Endothelial cell of umbilical vein (primary cell): ENCODE data around the gene DRD1. TPM values are rescaled to one million over a fixed set of nuclear protein-coding genes. Genes with fewer than 3 reads are reported as not detected.

ENCODE experiments used
- BruUV-seq: library from RNA; stranded (reverse); fragments of 400-500 nt; replicated peaks from 2 replicates; lab custom pipeline; 2021; lab: Mats Ljungman, UMichigan
- CTCF ChIA-PET: fragments of 300-600, 350-600 bp; sonication (Branson Sonifier 250); formaldehyde crosslinking; loops from one replicate; lab custom pipeline; 2021; ENCODE audit warnings: antibody characterized with exemption, inconsistent platforms; lab: Charles Lee
- POLR2A ChIA-PET: fragments of 300-600, 350-600 bp; sonication (Branson Sonifier 250); formaldehyde crosslinking; loops from one replicate; lab custom pipeline; 2021; ENCODE audit warnings: antibody characterized with exemption, inconsistent platforms; lab: Charles Lee
- DNase-seq: peaks from one replicate; pipeline ENCODE4 v3.0.0-alpha.2; 2011; ENCODE audit warnings: low read depth, low spot score
- FAIRE-seq: peaks from 2 replicates; lab custom pipeline; 2011; peaks lifted over from hg19 to GRCh38; lab: Jason Lieb, UNC
- H2AFZ ChIP-seq: 2 replicates; pipeline ENCODE4 v1.6.0; 2012; ENCODE audit warnings: low read depth, low read length, control low read depth, inconsistent platforms
- H3K27ac ChIP-seq: 2 replicates; pipeline ENCODE4 v1.5.1; 2011; ENCODE audit warnings: low read depth, mild to moderate bottlenecking, control low read depth, low read length, moderate library complexity; ENCODE audit not compliant: insufficient read depth
- H3K27me3 ChIP-seq, 2 experiments: 2 replicates each; pipeline versions ENCODE4 v1.6.0 to v1.6.1; 2011; ENCODE audit warnings: low read length in 2 of 2, mixed read lengths in 1 of 2; ENCODE audit not compliant: control insufficient read depth in 2 of 2, insufficient read depth in 2 of 2
- H3K36me3 ChIP-seq, 2 experiments: 2 replicates in 1 of 2; 3 replicates in 1 of 2; pipeline ENCODE4 v1.5.1; 2011; ENCODE audit warnings: low read length in 2 of 2, mild to moderate bottlenecking in 1 of 2, moderate library complexity in 1 of 2; ENCODE audit not compliant: control insufficient read depth in 2 of 2, insufficient read depth in 2 of 2; ENCODE audit errors: extremely low read depth in 1 of 2
- H3K4me1 ChIP-seq: 3 replicates; pipeline ENCODE4 v1.5.1; 2011; ENCODE audit warnings: mild to moderate bottlenecking, low read length; ENCODE audit not compliant: control insufficient read depth, insufficient read depth; ENCODE audit errors: extremely low read depth
- H3K4me2 ChIP-seq: 2 replicates; pipeline ENCODE4 v1.6.1; 2011; ENCODE audit warnings: low read length, control low read depth, mixed read lengths; ENCODE audit not compliant: insufficient read depth
- H3K4me3 ChIP-seq, 3 experiments: fragments of 200-600 bp in 1 of 3; sonication (generic), shearing (Covaris generic) in 1 of 3; replicated peaks in 1 of 3; 2 replicates each; pipeline ENCODE4 v1.5.1; 2011 to 2016; ENCODE audit warnings: control low read depth in 3 of 3, low read length in 3 of 3, mild to moderate bottlenecking in 2 of 3, inconsistent platforms in 1 of 3, low read depth in 1 of 3, moderate library complexity in 1 of 3; ENCODE audit not compliant: insufficient read depth in 1 of 3
- H3K79me2 ChIP-seq: 2 replicates; pipeline ENCODE4 v1.6.0; 2012; ENCODE audit warnings: low read length, inconsistent platforms; ENCODE audit not compliant: control insufficient read depth, insufficient read depth
- H3K9ac ChIP-seq: replicated peaks from 2 replicates; pipeline ENCODE3; 2011; ENCODE audit warnings: low read length, control low read depth; ENCODE audit not compliant: insufficient read depth; ENCODE audit errors: extremely low read depth
- H3K9me1 ChIP-seq: replicated peaks from 3 replicates; pipeline ENCODE4 v1.6.0; 2011; ENCODE audit warnings: mild to moderate bottlenecking, low read length; ENCODE audit not compliant: control insufficient read depth, insufficient read depth; ENCODE audit errors: extremely low read depth
- H3K9me3 ChIP-seq: replicated peaks from 2 replicates; pipeline ENCODE4 v1.5.1; 2012; ENCODE audit warnings: low read length, inconsistent platforms; ENCODE audit not compliant: control insufficient read depth, insufficient read depth
- H4K20me1 ChIP-seq: replicated peaks from 2 replicates; pipeline ENCODE3; 2011; ENCODE audit warnings: mild to moderate bottlenecking, low read length; ENCODE audit not compliant: control insufficient read depth, insufficient read depth; ENCODE audit errors: extremely low read depth
- EZH2 ChIP-seq: IDR thresholded peaks from 2 replicates; pipeline ENCODE4 v1.6.1; 2012; ENCODE audit warnings: borderline replicate concordance, low read depth, mild to moderate bottlenecking, moderate library complexity, low read length, inconsistent platforms; ENCODE audit not compliant: severe bottlenecking
- FOS ChIP-seq: IDR thresholded peaks from 2 replicates; pipeline ENCODE4 v1.6.1; 2011; ENCODE audit warnings: mild to moderate bottlenecking, low read length, moderate library complexity, borderline replicate concordance; ENCODE audit not compliant: insufficient read depth
- JUN ChIP-seq: IDR thresholded peaks from 2 replicates; pipeline ENCODE4 v1.6.1; 2011; ENCODE audit warnings: borderline replicate concordance, low read depth; ENCODE audit not compliant: insufficient read length, insufficient read depth
- MYC ChIP-seq: IDR thresholded peaks from one replicate; pipeline ENCODE4 v1.6.1; 2011; ENCODE audit warnings: mild to moderate bottlenecking, low read depth, low read length
- POLR2A ChIP-seq: IDR thresholded peaks from 2 replicates; pipeline ENCODE4 v1.6.1; 2012; ENCODE audit warnings: low read depth, mild to moderate bottlenecking, control low read depth, low read length
- dilution Hi-C: fragments of 300-500 bp; cut with MboI; formaldehyde crosslinking; loops from one replicate; pipeline ENCODE4 v1.15.0; 2019; ENCODE audit warnings: low sequenced_read_pairs; ENCODE audit not compliant: extremely low pct_ligation_motif_present
- intact Hi-C: fragments of 100-400 bp; cut with micrococcal nuclease; formaldehyde crosslinking; loops from one replicate; pipeline ENCODE4 v1.10.0; 2022
- polyA plus RNA-seq, 4 experiments: library from polyadenylated mRNA; depleted of rRNA in 3 of 4; stranded (reverse) in 3 of 4; unstranded in 1 of 4; fragments of >200 nt; gene quantifications; 2 replicates each; pipeline versions ENCODE4 v1.2.1 to v1.2.3, GENCODE V29; 2011 to 2012; ENCODE audit warnings: missing spikeins in 1 of 4
- total RNA-seq: library from RNA; stranded (reverse); gene quantifications from 2 replicates; pipeline ENCODE4 v1.2.3, GENCODE V29; 2021
- TF ChIP-seq, protein P1 (sequence below): IDR thresholded peaks from 2 replicates; pipeline ENCODE4 v1.6.1; 2011; ENCODE audit not compliant: insufficient read depth, insufficient read length
- TF ChIP-seq, protein P2 (sequence below), 2 donors: IDR thresholded peaks; 1 replicate in 1 of 2; 2 replicates in 1 of 2; pipeline ENCODE4 v1.5.1; 2011; ENCODE audit warnings: low read length in 2 of 2, mild to moderate bottlenecking in 2 of 2, moderate library complexity in 2 of 2, control low read depth in 1 of 2, inconsistent platforms in 1 of 2, low read depth in 1 of 2; ENCODE audit not compliant: insufficient read depth in 1 of 2; ENCODE audit errors: extremely low read depth in 1 of 2

DRD1 gene
- total and polyA plus RNA-seq, 2 donors (not counting 3 experiments of a cell fraction or from before 2014, with no cell fraction given): not detected

DNA sequence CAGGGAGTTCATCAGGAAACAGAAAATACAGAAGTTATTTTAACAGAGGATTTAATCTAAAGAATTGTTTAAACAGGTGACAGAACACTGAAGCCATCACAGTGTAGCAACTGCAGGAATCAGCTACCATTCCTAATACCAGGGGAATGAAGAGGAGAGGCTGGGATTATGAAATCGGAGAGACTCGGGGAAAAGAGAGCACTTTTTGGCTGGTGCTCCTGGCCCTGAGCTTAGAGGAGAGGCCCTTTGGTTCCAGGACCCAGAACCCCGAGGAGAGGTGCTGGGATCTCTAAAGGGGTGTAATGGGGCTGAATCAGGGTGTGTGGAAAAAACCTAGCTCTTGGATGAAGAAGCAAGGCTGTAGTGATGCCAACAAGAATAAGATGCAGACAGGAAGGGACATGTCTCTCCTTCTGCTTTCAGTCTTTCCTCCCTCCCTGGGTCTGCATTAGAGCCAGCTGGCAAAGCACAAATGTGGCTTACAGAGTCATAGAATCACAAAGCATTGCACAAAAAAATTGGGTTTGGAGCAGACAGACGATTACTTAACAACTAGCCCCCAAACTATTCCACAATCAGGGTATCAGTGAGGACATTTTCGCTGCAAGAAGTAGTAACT lies 22.8 kb upstream of the DRD1 start:
- Histone ChIP-seq H3K27ac (no peak overlapping the region), H3K27me3 (peaks cover 0 to 1% of the 10 kb centered on the region in 2 experiments), H3K4me3 (no peak overlapping the region), H3K9ac (no peak overlapping the region), H3K9me3 (no peaks in the 10 kb centered on the region), H3K4me1 (no peaks in the 10 kb centered on the region), H3K9me1 (no peaks in the 10 kb centered on the region), H3K36me3 (no peaks in the 10 kb centered on the region), H3K4me2 (no peak overlapping the region), H3K79me2 (no peaks in the 10 kb centered on the region), H4K20me1 (no peaks in the 10 kb centered on the region), H2AFZ (no peak overlapping the region)
- intact Hi-C loops: no loop called here
- ChIA-PET CTCF (no interaction called here), POLR2A (no interaction called here)
- no peak for DNase-seq
- no peak for FAIRE-seq
- TF ChIP-seq MYC (no peak), FOS (no peak), EZH2 (no peak), POLR2A (no peak), JUN (no peak)
- TF ChIP-seq, protein P1, sequence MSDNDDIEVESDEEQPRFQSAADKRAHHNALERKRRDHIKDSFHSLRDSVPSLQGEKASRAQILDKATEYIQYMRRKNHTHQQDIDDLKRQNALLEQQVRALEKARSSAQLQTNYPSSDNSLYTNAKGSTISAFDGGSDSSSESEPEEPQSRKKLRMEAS: no peak
- TF ChIP-seq, protein P2, sequence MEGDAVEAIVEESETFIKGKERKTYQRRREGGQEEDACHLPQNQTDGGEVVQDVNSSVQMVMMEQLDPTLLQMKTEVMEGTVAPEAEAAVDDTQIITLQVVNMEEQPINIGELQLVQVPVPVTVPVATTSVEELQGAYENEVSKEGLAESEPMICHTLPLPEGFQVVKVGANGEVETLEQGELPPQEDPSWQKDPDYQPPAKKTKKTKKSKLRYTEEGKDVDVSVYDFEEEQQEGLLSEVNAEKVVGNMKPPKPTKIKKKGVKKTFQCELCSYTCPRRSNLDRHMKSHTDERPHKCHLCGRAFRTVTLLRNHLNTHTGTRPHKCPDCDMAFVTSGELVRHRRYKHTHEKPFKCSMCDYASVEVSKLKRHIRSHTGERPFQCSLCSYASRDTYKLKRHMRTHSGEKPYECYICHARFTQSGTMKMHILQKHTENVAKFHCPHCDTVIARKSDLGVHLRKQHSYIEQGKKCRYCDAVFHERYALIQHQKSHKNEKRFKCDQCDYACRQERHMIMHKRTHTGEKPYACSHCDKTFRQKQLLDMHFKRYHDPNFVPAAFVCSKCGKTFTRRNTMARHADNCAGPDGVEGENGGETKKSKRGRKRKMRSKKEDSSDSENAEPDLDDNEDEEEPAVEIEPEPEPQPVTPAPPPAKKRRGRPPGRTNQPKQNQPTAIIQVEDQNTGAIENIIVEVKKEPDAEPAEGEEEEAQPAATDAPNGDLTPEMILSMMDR (IDR thresholded peaks at IDR 0.05; ENCODE audit: extremely low read depth in 1 of 2, insufficient read depth in 1 of 2, low read depth in 1 of 2, low read length in 2 of 2): no peak
- dilution Hi-C loops: no loop called here
- BruUV-seq: no TSS peak
